Calu3 (cell line): ENCODE data around the gene FNDC3A. TPM values are rescaled to one million over a fixed set of nuclear protein-coding genes. Genes with fewer than 3 reads are reported as not detected.

Source experiments
- BruUV-seq: library from RNA; stranded (reverse); fragments of 400-500 nt; replicated peaks from 2 replicates; lab custom pipeline; 2021; lab: Mats Ljungman, UMichigan
- CTCF ChIA-PET: fragments of 300-600 bp; sonication (Branson Sonifier 250); formaldehyde crosslinking; loops from one replicate; lab custom pipeline; 2022; ENCODE audit warnings: antibody characterized with exemption; lab: Charles Lee
- DNase-seq: peaks from one replicate; pipeline ENCODE4 v3.0.0; 2022
- H3K27ac Mint-ChIP-seq: one replicate; pipeline ENCODE4 v1.8.0; 2022; ENCODE audit warnings: mixed read lengths; ENCODE audit not compliant: unreplicated experiment
- H3K27me3 Mint-ChIP-seq: one replicate; pipeline ENCODE4 v1.8.0; 2022; ENCODE audit warnings: mixed read lengths; ENCODE audit not compliant: unreplicated experiment
- H3K36me3 Mint-ChIP-seq: one replicate; pipeline ENCODE4 v1.8.0; 2022; ENCODE audit warnings: mild to moderate bottlenecking, moderate library complexity, mixed read lengths; ENCODE audit not compliant: insufficient read depth, unreplicated experiment
- H3K4me1 Mint-ChIP-seq: one replicate; pipeline ENCODE4 v1.8.0; 2022; ENCODE audit warnings: mild to moderate bottlenecking, low read depth, mixed read lengths; ENCODE audit not compliant: unreplicated experiment
- H3K4me3 Mint-ChIP-seq: one replicate; pipeline ENCODE4 v1.8.0; 2022; ENCODE audit warnings: mild to moderate bottlenecking, low read depth, moderate library complexity, mixed read lengths; ENCODE audit not compliant: unreplicated experiment
- H3K9me3 Mint-ChIP-seq: one replicate; pipeline ENCODE4 v1.8.0; 2022; ENCODE audit warnings: low read depth, mixed read lengths; ENCODE audit not compliant: unreplicated experiment
- CTCF ChIP-seq: fragments of 200-600 bp; IDR thresholded peaks from one replicate; pipeline ENCODE4 v1.8.0; 2022; ENCODE audit warnings: antibody characterized with exemption; ENCODE audit not compliant: unreplicated experiment
- intact Hi-C: fragments of 100-400 bp; cut with micrococcal nuclease; formaldehyde crosslinking; loops from one replicate; pipeline ENCODE4 v1.10.0; 2022; ENCODE audit not compliant: unreplicated experiment
- total RNA-seq: library from RNA; stranded (reverse); gene quantifications from 2 replicates; pipeline ENCODE4 v1.2.3, GENCODE V29; 2022

The FNDC3A gene
- total RNA-seq, 1 experiment from 2014 or later = 36.2 TPM

- H3K36me3 Mint-ChIP-seq = no peaks in the 10 kb centered on the region
- no peak for TF ChIP-seq CTCF
- no peaks in the 10 kb centered on the region for H3K4me1 Mint-ChIP-seq
- intact Hi-C loops = no loop called here
- H3K9me3 Mint-ChIP-seq = no peaks in the 10 kb centered on the region
- DNase-seq = no peak
- no peak overlapping the region for H3K27ac Mint-ChIP-seq
- CTCF ChIA-PET = no interaction called here
- H3K27me3 Mint-ChIP-seq = no peaks in the 10 kb centered on the region
- BruUV-seq = no TSS peak
- H3K4me3 Mint-ChIP-seq = no peak overlapping the region
Observed at GRCh38 chr13:48938308-48938943, 37.3 kb upstream of the FNDC3A start.

GRCh38 chr13:48939728-48940127 lies 36.0 kb upstream of the FNDC3A start:
- Mint-ChIP-seq H3K9me3 (no peaks in the 10 kb centered on the region), H3K27me3 (no peaks in the 10 kb centered on the region), H3K4me1 (no peaks in the 10 kb centered on the region), H3K27ac (no peak overlapping the region), H3K36me3 (no peaks in the 10 kb centered on the region), H3K4me3 (no peak overlapping the region)
- CTCF ChIA-PET = no interaction called here
- no peak for TF ChIP-seq CTCF
- no peak for DNase-seq
- BruUV-seq = no TSS peak
- intact Hi-C loops = no loop called here

GRCh38 chr13:48942131-48942530 lies 33.6 kb upstream of the FNDC3A start:
- CTCF ChIA-PET = no interaction called here
- no peak for DNase-seq
- no peak for TF ChIP-seq CTCF
- no peaks in the 10 kb centered on the region for H3K36me3 Mint-ChIP-seq
- H3K9me3 Mint-ChIP-seq = no peaks in the 10 kb centered on the region
- H3K27ac Mint-ChIP-seq = no peak overlapping the region
- H3K4me1 Mint-ChIP-seq = no peaks in the 10 kb centered on the region
- no TSS peak for BruUV-seq
- intact Hi-C loops = no loop called here
- H3K4me3 Mint-ChIP-seq = no peak overlapping the region
- no peaks in the 10 kb centered on the region for H3K27me3 Mint-ChIP-seq

- CTCF ChIA-PET = no interaction called here
- TF ChIP-seq CTCF = no peak
- H3K27me3 Mint-ChIP-seq = no peaks in the 10 kb centered on the region
- H3K9me3 Mint-ChIP-seq = no peaks in the 10 kb centered on the region
- intact Hi-C loops = no loop called here
- no peak for DNase-seq
- H3K27ac Mint-ChIP-seq = no peak overlapping the region
- H3K4me1 Mint-ChIP-seq = no peaks in the 10 kb centered on the region
- no peaks in the 10 kb centered on the region for H3K36me3 Mint-ChIP-seq
- no peak overlapping the region for H3K4me3 Mint-ChIP-seq
- BruUV-seq = no TSS peak
Observed at GRCh38 chr13:48944221-48944620, 31.5 kb upstream of the FNDC3A start.
